ENCODE data around the gene ALG13. TPM values are rescaled to one million over a fixed set of nuclear protein-coding genes. Genes with fewer than 3 reads are reported as not detected.

ALG13 gene
- total and polyA plus RNA-seq, 2 experiments from 2014 or later, result 54.2 to 58.7 TPM

DNA sequence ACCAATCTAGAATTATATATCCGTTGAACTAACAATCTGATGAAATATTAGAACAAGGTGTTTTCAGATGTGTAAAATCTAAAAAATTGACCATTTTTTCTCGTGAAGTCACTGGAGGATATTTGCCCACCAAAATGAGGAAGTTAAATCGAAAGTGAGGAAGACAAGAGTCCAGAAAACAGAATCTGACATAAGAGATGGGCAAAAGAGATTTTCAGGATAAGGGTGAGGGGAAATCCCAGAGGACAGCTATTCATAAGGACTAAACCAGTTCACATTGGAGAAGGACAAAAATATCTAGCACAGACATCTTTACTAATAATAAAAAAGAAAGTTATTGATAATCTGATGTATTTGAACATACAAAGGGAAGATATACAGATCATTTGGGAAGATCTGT is 18.7 kb upstream of the ALG13 start (continued):
- TF ChIP-seq, protein P1, sequence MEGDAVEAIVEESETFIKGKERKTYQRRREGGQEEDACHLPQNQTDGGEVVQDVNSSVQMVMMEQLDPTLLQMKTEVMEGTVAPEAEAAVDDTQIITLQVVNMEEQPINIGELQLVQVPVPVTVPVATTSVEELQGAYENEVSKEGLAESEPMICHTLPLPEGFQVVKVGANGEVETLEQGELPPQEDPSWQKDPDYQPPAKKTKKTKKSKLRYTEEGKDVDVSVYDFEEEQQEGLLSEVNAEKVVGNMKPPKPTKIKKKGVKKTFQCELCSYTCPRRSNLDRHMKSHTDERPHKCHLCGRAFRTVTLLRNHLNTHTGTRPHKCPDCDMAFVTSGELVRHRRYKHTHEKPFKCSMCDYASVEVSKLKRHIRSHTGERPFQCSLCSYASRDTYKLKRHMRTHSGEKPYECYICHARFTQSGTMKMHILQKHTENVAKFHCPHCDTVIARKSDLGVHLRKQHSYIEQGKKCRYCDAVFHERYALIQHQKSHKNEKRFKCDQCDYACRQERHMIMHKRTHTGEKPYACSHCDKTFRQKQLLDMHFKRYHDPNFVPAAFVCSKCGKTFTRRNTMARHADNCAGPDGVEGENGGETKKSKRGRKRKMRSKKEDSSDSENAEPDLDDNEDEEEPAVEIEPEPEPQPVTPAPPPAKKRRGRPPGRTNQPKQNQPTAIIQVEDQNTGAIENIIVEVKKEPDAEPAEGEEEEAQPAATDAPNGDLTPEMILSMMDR (conservative IDR thresholded peaks at IDR 0.05; ENCODE audit: low read depth in 2 of 2), result no peak
- TF ChIP-seq JUNB (IDR thresholded peaks at IDR 0.05; ENCODE audit: unreplicated experiment) (no peak), POLR2AphosphoS5 (IDR thresholded peaks at IDR 0.05; ENCODE audit: low read depth) (no peak), EZH2phosphoT487 (IDR thresholded peaks at IDR 0.05; ENCODE audit: unreplicated experiment) (no peak), STAT1 (IDR thresholded peaks at IDR 0.05; ENCODE audit: unreplicated experiment) (no peak)
- TF ChIP-seq, protein P2, sequence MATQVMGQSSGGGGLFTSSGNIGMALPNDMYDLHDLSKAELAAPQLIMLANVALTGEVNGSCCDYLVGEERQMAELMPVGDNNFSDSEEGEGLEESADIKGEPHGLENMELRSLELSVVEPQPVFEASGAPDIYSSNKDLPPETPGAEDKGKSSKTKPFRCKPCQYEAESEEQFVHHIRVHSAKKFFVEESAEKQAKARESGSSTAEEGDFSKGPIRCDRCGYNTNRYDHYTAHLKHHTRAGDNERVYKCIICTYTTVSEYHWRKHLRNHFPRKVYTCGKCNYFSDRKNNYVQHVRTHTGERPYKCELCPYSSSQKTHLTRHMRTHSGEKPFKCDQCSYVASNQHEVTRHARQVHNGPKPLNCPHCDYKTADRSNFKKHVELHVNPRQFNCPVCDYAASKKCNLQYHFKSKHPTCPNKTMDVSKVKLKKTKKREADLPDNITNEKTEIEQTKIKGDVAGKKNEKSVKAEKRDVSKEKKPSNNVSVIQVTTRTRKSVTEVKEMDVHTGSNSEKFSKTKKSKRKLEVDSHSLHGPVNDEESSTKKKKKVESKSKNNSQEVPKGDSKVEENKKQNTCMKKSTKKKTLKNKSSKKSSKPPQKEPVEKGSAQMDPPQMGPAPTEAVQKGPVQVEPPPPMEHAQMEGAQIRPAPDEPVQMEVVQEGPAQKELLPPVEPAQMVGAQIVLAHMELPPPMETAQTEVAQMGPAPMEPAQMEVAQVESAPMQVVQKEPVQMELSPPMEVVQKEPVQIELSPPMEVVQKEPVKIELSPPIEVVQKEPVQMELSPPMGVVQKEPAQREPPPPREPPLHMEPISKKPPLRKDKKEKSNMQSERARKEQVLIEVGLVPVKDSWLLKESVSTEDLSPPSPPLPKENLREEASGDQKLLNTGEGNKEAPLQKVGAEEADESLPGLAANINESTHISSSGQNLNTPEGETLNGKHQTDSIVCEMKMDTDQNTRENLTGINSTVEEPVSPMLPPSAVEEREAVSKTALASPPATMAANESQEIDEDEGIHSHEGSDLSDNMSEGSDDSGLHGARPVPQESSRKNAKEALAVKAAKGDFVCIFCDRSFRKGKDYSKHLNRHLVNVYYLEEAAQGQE (IDR thresholded peaks at IDR 0.05; ENCODE audit: unreplicated experiment), result no peak
- TF ChIP-seq, protein P3, sequence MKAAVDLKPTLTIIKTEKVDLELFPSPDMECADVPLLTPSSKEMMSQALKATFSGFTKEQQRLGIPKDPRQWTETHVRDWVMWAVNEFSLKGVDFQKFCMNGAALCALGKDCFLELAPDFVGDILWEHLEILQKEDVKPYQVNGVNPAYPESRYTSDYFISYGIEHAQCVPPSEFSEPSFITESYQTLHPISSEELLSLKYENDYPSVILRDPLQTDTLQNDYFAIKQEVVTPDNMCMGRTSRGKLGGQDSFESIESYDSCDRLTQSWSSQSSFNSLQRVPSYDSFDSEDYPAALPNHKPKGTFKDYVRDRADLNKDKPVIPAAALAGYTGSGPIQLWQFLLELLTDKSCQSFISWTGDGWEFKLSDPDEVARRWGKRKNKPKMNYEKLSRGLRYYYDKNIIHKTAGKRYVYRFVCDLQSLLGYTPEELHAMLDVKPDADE (IDR thresholded peaks at IDR 0.05), result no peak

DNA sequence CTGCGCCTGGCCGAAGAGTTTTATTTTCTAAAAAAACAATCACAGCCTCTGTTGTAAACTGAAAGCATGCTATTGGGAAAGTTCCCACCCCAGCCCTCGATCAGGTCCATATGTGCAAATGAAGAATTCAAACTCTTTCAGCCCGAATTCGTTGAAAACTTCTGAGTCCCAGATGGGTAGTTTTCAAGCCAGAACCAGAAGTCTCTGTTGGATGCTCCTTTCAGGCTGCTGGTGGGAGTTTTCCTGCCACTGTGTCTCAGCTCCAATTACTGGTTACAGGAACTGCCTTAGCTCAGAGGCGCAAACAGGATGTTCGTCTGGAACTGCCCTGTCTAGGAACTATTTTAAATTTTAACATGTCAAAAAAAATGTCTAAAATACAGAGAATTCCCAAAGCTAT is 9.3 kb upstream of the ALG13 start:
- H4K20me1 ChIP-seq (replicated peaks; ENCODE audit: insufficient read depth), result no peaks in the 10 kb centered on the region
- Mint-ChIP-seq H3K27ac (no peak overlapping the region), H3K27me3 (ENCODE audit: insufficient read depth, low read depth, poor library complexity) (peaks cover 2% of the 10 kb centered on the region), H3K4me1 (no peaks in the 10 kb centered on the region), H3K36me3 (ENCODE audit: low read depth) (no peaks in the 10 kb centered on the region), H3K9me3 (no peaks in the 10 kb centered on the region; the same call in 2 of the 3 replicates), H3K4me3 (no peak overlapping the region)
- H3K9me2 ChIP-seq (ENCODE audit: insufficient read depth), result no peaks in the 10 kb centered on the region
- no peak overlapping the region for H2AFZ ChIP-seq
- H3K27ac ChIP-seq (ENCODE audit: low read depth), result no peak overlapping the region
- no peak overlapping the region for H3K4me3 ChIP-seq
- no peaks in the 10 kb centered on the region for H3K4me1 ChIP-seq (ENCODE audit: insufficient read depth)
- no peaks in the 10 kb centered on the region for H3K36me3 ChIP-seq (ENCODE audit: insufficient read depth)
- H3F3A ChIP-seq (replicated peaks; ENCODE audit: low read depth), result no peaks in the 10 kb centered on the region
- no peak overlapping the region for H3K4me2 ChIP-seq
- no peak for DNase-seq (ENCODE audit: low spot score)
- no peaks in the 10 kb centered on the region for H3K79me2 ChIP-seq (replicated peaks; ENCODE audit: insufficient read depth)
- no peak for ATAC-seq
- H3K27me3 ChIP-seq (ENCODE audit: insufficient read depth), result no peaks in the 10 kb centered on the region
- TF ChIP-seq, protein P3 (IDR thresholded peaks at IDR 0.05), result no peak
- TF ChIP-seq, protein P4, sequence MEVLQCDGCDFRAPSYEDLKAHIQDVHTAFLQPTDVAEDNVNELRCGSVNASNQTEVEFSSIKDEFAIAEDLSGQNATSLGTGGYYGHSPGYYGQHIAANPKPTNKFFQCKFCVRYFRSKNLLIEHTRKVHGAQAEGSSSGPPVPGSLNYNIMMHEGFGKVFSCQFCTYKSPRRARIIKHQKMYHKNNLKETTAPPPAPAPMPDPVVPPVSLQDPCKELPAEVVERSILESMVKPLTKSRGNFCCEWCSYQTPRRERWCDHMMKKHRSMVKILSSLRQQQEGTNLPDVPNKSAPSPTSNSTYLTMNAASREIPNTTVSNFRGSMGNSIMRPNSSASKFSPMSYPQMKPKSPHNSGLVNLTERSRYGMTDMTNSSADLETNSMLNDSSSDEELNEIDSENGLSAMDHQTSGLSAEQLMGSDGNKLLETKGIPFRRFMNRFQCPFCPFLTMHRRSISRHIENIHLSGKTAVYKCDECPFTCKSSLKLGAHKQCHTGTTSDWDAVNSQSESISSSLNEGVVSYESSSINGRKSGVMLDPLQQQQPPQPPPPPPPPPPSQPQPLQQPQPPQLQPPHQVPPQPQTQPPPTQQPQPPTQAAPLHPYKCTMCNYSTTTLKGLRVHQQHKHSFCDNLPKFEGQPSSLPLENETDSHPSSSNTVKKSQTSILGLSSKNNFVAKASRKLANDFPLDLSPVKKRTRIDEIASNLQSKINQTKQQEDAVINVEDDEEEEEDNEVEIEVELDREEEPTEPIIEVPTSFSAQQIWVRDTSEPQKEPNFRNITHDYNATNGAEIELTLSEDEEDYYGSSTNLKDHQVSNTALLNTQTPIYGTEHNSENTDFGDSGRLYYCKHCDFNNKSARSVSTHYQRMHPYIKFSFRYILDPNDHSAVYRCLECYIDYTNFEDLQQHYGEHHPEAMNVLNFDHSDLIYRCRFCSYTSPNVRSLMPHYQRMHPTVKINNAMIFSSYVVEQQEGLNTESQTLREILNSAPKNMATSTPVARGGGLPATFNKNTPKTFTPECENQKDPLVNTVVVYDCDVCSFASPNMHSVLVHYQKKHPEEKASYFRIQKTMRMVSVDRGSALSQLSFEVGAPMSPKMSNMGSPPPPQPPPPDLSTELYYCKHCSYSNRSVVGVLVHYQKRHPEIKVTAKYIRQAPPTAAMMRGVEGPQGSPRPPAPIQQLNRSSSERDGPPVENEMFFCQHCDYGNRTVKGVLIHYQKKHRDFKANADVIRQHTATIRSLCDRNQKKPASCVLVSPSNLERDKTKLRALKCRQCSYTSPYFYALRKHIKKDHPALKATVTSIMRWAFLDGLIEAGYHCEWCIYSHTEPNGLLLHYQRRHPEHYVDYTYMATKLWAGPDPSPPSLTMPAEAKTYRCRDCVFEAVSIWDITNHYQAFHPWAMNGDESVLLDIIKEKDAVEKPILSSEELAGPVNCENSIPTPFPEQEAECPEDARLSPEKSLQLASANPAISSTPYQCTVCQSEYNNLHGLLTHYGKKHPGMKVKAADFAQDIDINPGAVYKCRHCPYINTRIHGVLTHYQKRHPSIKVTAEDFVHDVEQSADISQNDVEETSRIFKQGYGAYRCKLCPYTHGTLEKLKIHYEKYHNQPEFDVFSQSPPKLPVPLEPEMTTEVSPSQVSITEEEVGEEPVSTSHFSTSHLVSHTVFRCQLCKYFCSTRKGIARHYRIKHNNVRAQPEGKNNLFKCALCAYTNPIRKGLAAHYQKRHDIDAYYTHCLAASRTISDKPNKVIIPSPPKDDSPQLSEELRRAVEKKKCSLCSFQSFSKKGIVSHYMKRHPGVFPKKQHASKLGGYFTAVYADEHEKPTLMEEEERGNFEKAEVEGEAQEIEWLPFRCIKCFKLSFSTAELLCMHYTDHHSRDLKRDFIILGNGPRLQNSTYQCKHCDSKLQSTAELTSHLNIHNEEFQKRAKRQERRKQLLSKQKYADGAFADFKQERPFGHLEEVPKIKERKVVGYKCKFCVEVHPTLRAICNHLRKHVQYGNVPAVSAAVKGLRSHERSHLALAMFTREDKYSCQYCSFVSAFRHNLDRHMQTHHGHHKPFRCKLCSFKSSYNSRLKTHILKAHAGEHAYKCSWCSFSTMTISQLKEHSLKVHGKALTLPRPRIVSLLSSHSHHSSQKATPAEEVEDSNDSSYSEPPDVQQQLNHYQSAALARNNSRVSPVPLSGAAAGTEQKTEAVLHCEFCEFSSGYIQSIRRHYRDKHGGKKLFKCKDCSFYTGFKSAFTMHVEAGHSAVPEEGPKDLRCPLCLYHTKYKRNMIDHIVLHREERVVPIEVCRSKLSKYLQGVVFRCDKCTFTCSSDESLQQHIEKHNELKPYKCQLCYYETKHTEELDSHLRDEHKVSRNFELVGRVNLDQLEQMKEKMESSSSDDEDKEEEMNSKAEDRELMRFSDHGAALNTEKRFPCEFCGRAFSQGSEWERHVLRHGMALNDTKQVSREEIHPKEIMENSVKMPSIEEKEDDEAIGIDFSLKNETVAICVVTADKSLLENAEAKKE (CRISPR knock-in tag; IDR thresholded peaks at IDR 0.05), result no peak
- TF ChIP-seq JUNB (IDR thresholded peaks at IDR 0.05; ENCODE audit: unreplicated experiment), result no peak
- TF ChIP-seq, protein P1 (conservative IDR thresholded peaks at IDR 0.05; ENCODE audit: low read depth in 2 of 2), result no peak

Measured in GM23338 (cell line).